Anterior cingulate cortex (tissue), 58 donors: ENCODE measurements around the gene TRIM38.
"Not testable (repeated sequence)": the region's sequence is repeated elsewhere in the genome, so short reads cannot be mapped to it uniquely, and the experiment has no call there.

Experiments
- DNase-seq, 58 donors: peaks; one replicate each; lab custom pipeline; 2025; lab: John Stamatoyannopoulos, UW

Gene TRIM38

GRCh38 chr6:25999225-25999624 lies 36.6 kb downstream of the TRIM38 start:
- DNase-seq: not testable (repeated sequence)

DNA sequence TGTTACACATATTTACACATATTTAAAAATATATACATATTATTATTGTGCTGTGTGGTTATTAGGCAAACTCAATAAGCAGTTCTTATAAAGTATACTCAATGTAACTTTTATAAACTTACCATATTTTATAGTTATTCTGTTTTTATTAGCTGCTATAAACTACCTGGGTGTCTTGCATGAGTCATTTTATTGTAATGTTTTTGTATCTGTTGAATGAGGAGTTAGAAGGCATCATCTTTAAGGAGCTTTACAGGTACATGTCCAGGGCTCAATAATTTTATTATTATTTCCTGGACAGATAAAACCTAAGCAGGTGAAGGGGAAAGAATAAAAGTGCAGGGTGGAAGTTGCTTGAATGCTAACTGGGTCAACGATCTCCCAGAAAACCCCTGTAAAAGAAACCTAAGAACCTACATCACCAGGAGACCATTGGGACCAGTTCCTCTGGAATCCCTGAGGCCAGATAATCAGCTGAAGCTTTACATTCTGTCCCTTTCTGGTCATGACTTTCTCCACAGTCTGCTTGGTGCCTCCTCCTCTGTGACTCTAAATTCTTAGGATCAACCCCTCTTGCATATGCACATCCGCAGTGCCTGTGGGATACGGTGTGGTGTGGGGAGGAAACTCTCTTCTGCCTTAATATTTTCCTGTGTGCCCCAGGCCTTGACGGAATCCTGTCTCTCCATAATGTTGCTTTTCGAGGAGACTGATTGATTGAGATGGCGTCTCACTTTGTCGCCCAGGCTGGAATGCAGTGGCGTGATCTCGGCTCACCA lies 38.0 kb downstream of the TRIM38 start:
- DNase-seq: no peak

DNA sequence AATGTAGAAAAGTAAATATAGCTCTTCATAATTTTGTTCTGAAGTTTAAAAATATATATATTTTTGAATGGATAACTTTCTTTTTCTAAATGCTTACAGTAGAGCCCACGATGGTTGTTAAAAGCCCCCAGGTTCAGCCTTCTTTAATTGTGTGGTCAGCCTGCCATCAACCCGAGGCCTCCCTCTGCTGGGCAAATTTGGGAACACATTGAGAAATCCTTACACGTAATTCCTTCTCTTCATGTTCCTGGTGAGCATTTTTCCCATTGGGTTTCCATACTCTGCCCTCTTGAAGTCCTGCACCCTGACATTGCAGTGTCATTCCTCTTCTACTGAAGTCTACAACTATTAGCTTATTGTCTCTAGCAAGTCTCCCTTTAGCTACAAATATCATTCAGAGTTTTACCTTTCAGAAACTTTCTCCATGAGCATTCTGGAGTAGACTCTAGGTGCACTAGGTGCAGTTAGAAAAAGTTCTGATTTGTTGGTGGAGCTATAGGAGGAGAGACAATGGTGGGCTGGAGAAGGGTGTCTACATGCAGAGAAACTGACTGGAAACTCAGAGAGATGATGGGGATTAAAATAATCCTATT lies 40.6 kb downstream of the TRIM38 start:
- peak in 25 of 58 donors; percentile 3 to 55 (median 14) for DNase-seq

DNA sequence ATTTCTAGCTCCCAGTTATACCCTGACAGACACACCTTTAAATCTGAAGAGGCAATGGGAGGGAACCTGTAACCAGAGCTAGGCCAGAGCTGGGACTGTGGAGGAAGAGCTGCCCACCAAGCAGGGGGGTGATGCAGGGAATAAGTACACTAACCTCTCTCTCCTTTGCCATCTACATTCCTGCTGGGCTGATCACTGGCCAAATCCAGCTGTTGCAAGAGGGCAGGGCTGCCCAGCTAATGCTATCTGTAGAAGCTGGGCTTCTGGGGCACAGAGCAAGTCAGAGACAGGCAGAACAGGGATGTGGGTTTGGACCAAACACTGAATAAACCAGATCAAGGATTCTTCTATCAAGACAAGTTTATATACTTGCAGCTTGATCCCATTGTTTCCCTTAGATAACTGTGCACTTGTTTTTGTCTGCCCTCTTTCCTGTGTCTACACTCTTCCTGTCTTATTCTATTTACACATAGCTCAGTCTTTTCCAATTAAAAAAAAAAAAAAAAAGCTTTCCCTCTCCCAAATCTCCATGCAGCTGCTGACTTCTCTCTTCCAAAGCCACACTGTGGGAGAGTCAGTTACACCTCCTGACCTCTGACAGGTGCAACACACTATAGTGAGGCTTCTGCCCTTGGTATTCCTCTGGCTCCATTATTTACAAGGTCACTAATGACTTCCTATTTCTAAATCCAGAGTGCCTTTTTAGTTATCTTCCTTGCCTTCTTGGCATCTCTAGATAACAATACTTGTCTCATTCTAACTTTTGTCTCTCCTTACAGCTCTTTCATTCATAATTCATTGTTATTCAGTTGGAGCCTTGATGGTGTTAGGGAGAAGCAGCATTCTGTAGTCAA lies 43.7 kb downstream of the TRIM38 start:
- no peak for DNase-seq

GRCh38 chr6:26006940-26007305 lies 44.3 kb downstream of the TRIM38 start:
- not testable (repeated sequence) for DNase-seq

GRCh38 chr6:26008470-26008869 lies 45.9 kb downstream of the TRIM38 start:
- DNase-seq: no peak

GRCh38 chr6:26009817-26010216 lies 47.2 kb downstream of the TRIM38 start:
- no peak for DNase-seq

DNA sequence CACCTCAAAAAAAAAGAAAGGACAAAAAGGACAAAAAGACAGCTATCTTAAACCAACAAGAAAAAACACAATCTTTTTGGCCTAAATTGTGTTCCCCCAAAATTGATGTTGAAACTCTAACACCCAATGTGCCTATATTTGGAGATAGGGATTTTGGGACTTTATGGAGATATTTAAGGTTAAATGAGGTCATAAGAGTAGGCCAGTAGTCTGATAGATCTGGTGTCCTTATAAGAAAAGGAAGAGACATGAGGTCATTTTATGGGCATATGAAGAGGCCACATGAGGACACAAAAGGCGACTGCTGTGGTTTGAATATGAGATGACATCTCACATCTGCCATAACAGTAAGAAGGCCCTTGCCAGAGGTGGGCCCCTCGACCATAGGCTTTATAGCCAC lies 49.5 kb downstream of the TRIM38 start:
- no peak for DNase-seq

- not testable (repeated sequence) for DNase-seq
These were observed 51.8 kb downstream of the TRIM38 start for GRCh38 chr6:26014386-26014785.

DNA sequence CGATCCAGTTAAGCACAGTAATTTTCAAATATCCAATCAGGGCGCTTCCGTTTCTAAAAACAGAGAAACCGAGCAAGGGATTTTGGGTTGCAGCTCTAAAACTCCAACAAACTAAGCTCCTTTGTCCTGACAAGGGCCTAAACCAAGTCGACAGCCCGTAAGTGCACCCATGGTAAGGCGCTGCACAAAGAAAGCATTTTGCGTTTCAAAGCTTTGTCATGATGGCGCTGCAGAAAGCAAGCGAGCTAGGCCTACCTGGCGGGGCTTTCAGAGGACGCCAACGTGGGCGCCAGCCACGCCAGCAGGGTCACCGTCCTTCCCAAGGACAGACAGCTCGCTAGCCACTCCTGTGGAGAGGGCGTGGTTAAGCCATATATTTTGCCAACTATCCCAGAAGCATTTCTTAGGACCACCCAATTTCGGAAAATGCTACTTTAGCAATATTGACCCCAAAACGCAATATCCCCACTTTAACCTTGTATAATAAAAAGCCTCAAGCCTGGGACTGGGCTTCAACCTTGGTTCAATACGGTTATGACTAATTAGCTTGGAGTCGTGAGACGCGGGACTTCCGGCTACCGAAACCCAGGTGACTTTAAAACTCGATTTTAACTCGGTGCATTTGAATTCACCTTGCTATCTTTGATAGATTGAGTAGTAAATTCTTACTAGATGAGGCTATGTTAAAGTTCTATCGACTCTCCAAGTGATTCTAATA lies 53.8 kb downstream of the TRIM38 start:
- no peak for DNase-seq

- DNase-seq: peak in 3 of 58 donors; percentile 36 to 50 (median 39)
These were observed 54.5 kb downstream of the TRIM38 start for GRCh38 chr6:26016963-26017631.

DNA sequence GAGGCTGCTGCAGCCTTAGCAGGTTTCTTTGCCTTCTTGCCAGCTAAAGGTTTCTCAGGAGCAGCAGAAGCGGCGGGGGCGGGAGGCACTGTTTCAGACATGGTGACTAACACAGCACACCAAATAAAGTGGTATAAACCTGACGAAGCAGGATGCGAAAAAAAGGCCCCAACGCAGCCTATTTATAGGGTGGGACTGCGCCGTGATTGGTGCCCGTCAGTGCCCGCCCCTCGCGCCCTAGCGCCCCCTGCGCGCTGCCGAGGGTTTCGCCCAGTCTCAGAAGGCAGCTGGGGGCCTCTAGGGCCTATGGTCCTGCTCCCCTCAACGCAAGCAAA lies 55.0 kb downstream of the TRIM38 start:
- peak in 55 of 58 donors; percentile 6 to 82 (median 46) for DNase-seq

DNA sequence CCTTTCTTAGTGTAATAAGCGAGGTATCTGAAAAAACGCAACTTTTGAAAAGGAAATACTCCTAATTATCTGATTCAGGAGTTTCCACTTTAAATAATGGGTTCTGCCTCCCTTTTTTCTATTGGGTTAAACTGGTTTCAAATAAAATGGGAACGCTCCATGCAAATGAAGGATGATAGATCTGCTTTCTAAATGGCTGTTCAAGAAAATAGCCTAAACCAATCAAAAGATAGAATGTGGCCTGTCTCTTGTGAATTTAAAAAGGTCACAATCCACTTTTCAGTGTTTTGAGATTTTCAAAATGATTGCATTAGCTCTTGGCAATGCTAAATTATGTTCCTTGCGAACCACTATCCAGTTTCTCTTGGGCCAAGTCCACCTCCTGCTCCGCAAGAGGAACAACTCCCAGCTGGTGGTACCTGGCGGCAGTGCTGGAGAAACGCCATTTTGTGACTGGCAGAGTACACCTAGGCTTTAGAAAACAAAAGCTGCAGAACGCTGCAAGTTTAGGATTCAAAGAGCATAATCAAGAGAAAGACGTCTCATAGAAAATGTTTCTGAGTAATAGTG lies 56.7 kb downstream of the TRIM38 start:
- no peak for DNase-seq

DNA sequence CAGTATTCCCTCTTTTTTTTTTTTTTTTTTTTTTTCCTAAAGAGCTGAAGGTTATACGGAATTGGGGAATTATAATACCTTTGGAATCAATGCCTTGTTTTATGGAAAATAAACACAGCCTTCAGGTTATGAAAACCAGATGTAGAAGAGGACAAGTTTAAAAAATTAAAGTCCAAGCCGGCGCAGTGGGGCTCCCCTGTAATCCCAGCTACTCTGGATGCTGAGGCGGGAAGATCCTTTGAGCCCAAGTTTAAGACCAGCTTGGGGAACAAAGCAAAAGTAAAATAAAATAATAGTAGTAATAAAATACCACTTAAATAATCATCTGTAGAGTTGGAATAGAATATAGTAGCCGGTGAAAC lies 57.3 kb downstream of the TRIM38 start:
- no peak for DNase-seq

DNA sequence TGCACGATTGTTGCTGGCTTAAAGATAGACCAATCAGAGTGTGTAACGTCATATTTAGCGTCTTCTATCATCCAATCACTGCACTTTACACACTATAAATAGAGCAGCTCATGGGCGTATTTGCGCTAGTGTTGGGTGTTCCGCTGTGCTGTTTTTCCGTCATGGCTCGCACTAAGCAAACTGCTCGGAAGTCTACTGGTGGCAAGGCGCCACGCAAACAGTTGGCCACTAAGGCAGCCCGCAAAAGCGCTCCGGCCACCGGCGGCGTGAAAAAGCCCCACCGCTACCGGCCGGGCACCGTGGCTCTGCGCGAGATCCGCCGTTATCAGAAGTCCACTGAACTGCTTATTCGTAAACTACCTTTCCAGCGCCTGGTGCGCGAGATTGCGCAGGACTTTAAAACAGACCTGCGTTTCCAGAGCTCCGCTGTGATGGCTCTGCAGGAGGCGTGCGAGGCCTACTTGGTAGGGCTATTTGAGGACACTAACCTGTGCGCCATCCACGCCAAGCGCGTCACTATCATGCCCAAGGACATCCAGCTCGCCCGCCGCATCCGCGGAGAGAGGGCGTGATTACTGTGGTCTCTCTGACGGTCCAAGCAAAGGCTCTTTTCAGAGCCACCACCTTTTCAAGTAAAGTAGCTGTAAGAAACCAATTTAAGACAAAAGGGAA lies 57.9 kb downstream of the TRIM38 start:
- peak in 55 of 58 donors; percentile 14 to 83 (median 60) for DNase-seq

DNA sequence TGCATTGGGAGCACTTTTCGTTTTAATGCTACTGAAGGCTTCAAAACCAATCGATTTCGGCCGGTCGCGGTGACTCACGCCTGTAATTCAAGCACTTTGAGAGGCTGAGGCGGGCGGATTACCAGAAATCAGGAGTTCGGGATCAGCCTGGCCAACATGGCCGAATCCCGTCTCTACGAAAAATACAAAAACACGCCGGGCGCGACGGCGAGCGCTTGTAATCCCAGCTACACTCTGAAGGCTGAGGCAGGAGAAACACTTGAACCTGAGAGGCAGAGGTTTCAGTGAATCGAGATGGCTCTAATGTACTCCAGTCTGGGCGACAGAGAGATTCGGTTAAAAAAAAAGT lies 58.4 kb downstream of the TRIM38 start:
- DNase-seq: peak in 38 of 58 donors; percentile 12 to 77 (median 42)

DNA sequence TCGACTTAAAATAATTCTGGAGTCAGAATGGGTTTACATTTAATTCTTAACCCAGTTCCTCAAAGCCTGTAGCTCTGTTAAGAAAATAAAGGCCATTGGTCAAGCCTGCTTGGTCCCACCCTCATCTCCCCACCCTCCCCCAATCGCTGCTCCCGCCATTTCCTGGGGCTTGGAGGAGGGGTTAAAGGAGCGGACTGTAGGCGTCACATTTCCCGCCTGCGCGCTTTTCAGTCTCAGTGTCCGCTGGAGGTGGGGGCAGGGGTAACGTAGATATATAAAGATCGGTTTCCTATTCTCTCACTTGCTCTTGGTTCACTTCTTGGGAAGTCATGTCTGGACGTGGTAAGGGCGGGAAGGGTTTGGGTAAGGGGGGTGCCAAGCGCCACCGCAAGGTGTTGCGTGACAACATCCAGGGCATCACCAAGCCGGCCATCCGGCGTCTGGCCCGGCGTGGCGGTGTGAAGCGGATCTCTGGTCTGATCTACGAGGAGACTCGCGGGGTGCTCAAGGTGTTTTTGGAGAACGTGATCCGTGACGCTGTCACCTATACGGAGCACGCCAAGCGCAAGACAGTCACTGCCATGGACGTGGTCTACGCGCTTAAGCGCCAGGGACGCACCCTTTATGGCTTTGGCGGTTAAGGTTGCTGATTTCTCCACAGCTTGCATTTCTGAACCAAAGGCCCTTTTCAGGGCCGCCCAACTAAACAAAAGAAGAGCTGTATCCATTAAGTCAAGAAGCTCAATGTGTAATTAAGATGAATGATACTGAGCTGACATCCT lies 58.9 kb downstream of the TRIM38 start:
- DNase-seq: peak; percentile 30 to 92 (median 84)

DNA sequence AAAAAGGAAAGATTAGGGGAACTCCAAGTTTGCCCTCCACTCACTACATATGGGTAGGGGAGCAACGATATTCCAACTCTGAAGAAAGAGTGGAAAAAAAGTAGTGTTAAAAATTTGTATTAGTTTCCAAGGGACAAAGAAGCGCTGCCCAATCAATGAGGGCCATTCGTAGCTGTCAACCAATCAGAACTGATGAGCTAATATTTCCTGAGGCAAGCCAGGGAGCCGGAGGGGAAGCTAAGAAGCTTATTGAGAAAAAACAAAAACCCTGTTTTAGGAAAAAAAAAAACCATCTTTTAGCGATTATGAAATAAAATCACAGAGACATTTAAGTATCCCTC lies 59.5 kb downstream of the TRIM38 start:
- DNase-seq: peak in 48 of 58 donors; percentile 6 to 79 (median 48)

DNA sequence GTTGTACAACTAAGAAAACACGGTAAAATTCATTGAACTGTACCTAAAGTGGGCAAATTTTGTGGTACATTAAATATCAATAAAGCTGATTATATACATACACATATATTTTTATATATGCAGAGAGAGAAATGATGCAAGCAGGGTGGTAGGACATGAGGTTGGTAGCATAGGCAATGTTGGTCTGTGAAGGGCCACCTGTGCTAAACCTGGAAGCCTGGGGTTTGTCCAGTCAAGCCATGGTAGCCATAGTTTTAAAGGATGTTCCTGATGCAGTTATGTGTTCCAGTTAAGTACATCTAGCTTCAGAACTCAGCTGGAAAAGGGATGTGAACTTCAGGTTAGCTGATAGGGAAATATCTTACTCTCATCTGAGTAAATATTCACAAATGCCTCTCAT lies 60.1 kb downstream of the TRIM38 start:
- no peak for DNase-seq
